Panc1 (cell line): ENCODE results near the gene FRRS1L.

Experiments
- REST ChIP-seq, 2 experiments: IDR thresholded peaks; 2 replicates each; pipeline ENCODE4 v1.6.1; 2011 to 2012; ENCODE audit warnings: low read depth in 2 of 2, control low read depth in 1 of 2, low read length in 1 of 2, mild to moderate bottlenecking in 1 of 2, moderate library complexity in 1 of 2; ENCODE audit not compliant: insufficient read depth in 1 of 2
- TCF7L2 ChIP-seq: IDR thresholded peaks from 2 replicates; pipeline ENCODE4 v1.6.1; 2011; ENCODE audit warnings: mild to moderate bottlenecking, low read depth, low read length, inconsistent platforms

GRCh38 chr9:109121232-109121796, 45.7 kb downstream of the FRRS1L start:
- TF ChIP-seq TCF7L2 (no peak), REST (IDR thresholded peaks at IDR 0.05; ENCODE audit: insufficient read depth in 1 of 2, low read depth in 2 of 2, low read length in 1 of 2) (no peak)
